Measurements from ENCODE around the gene EDNRB.
A peak's percentile ranks its signal among the peaks of the same experiment; 100 is the strongest.

Gene EDNRB

GRCh38 chr13:77907666-77908341, 10.8 kb downstream of the EDNRB start:
- Histone ChIP-seq H3K27ac (no peak overlapping the region), H3K4me3 (no peak overlapping the region), H3K9ac (ENCODE audit: insufficient read length) (no peak overlapping the region), H3K9me3 (ENCODE audit: low read depth, low read length) (no peaks in the 10 kb centered on the region), H3K36me3 (ENCODE audit: insufficient read depth, low read length) (no peaks in the 10 kb centered on the region)
- no peak for TF ChIP-seq EZH2 (IDR thresholded peaks at IDR 0.05)
- DNase-seq (ENCODE audit: low read depth, low spot score), result no peak

- DNase-seq (ENCODE audit: low read depth, low spot score), result no peak
- TF ChIP-seq EZH2 (IDR thresholded peaks at IDR 0.05) (no peak), POLR2AphosphoS5 (IDR thresholded peaks at IDR 0.05; ENCODE audit: borderline replicate concordance, low read depth, low read length) (no peak), FOXP2 (optimal IDR thresholded peaks at IDR 0.05; ENCODE audit: control extremely low read depth, extremely low read length, insufficient read depth) (no peak)
- no peak overlapping the region for H3K27ac ChIP-seq
- no peak overlapping the region for H3K4me3 ChIP-seq
- H3K9me3 ChIP-seq (ENCODE audit: low read depth, low read length), result no peaks in the 10 kb centered on the region
- H3K9ac ChIP-seq (ENCODE audit: insufficient read length), result no peak overlapping the region
- H3K36me3 ChIP-seq (ENCODE audit: insufficient read depth, low read length), result no peaks in the 10 kb centered on the region
These were observed 14.6 kb downstream of the EDNRB start for GRCh38 chr13:77904031-77904430.

- no peaks in the 10 kb centered on the region for H3K36me3 ChIP-seq (ENCODE audit: insufficient read depth, low read length)
- no peak for TF ChIP-seq FOXP2 (optimal IDR thresholded peaks at IDR 0.05; ENCODE audit: control extremely low read depth, extremely low read length, insufficient read depth)
- no peak overlapping the region for H3K9ac ChIP-seq (ENCODE audit: insufficient read length)
- no peaks in the 10 kb centered on the region for H3K9me3 ChIP-seq (ENCODE audit: low read depth, low read length)
- no peak for DNase-seq (ENCODE audit: low read depth, low spot score)
- H3K4me3 ChIP-seq, result no peak overlapping the region
- no peak overlapping the region for H3K27ac ChIP-seq
These were observed 15.2 kb downstream of the EDNRB start for GRCh38 chr13:77903435-77903834.

GRCh38 chr13:77902319-77902963, 16.2 kb downstream of the EDNRB start:
- TF ChIP-seq POLR2AphosphoS5 (IDR thresholded peaks at IDR 0.05; ENCODE audit: borderline replicate concordance, low read depth, low read length) (no peak), EZH2 (IDR thresholded peaks at IDR 0.05) (no peak), FOXP2 (optimal IDR thresholded peaks at IDR 0.05; ENCODE audit: control extremely low read depth, extremely low read length, insufficient read depth) (no peak)
- Histone ChIP-seq H3K36me3 (ENCODE audit: insufficient read depth, low read length) (no peaks in the 10 kb centered on the region), H3K9me3 (ENCODE audit: low read depth, low read length) (no peaks in the 10 kb centered on the region), H3K9ac (ENCODE audit: insufficient read length) (no peak overlapping the region), H3K4me3 (no peak overlapping the region), H3K27ac (no peak overlapping the region)
- DNase-seq (ENCODE audit: low read depth, low spot score), result no peak

GRCh38 chr13:77898097-77898496, 20.5 kb downstream of the EDNRB start:
- H3K9ac ChIP-seq (ENCODE audit: insufficient read length), result no peak overlapping the region
- H3K4me3 ChIP-seq, result peak overlapping the region; percentile 40
- no peak overlapping the region for H3K27ac ChIP-seq
- DNase-seq (ENCODE audit: low read depth, low spot score), result no peak
- TF ChIP-seq POLR2AphosphoS5 (IDR thresholded peaks at IDR 0.05; ENCODE audit: borderline replicate concordance, low read depth, low read length), result no peak
- TF ChIP-seq FOXP2 (optimal IDR thresholded peaks at IDR 0.05; ENCODE audit: control extremely low read depth, extremely low read length, insufficient read depth), result no peak
- TF ChIP-seq EZH2 (IDR thresholded peaks at IDR 0.05), result no peak
- no peaks in the 10 kb centered on the region for H3K36me3 ChIP-seq (ENCODE audit: insufficient read depth, low read length)
- no peaks in the 10 kb centered on the region for H3K9me3 ChIP-seq (ENCODE audit: low read depth, low read length)

- Histone ChIP-seq H3K27ac (no peak overlapping the region), H3K9me3 (ENCODE audit: low read depth, low read length) (no peaks in the 10 kb centered on the region), H3K4me3 (no peak overlapping the region), H3K9ac (ENCODE audit: insufficient read length) (no peak overlapping the region), H3K36me3 (ENCODE audit: insufficient read depth, low read length) (no peaks in the 10 kb centered on the region)
- no peak for DNase-seq (ENCODE audit: low read depth, low spot score)
- TF ChIP-seq POLR2AphosphoS5 (IDR thresholded peaks at IDR 0.05; ENCODE audit: borderline replicate concordance, low read depth, low read length) (no peak), EZH2 (IDR thresholded peaks at IDR 0.05) (no peak), FOXP2 (optimal IDR thresholded peaks at IDR 0.05; ENCODE audit: control extremely low read depth, extremely low read length, insufficient read depth) (no peak)
These were observed 21.7 kb downstream of the EDNRB start for GRCh38 chr13:77896977-77897376.

GRCh38 chr13:77896536-77896935, 22.1 kb downstream of the EDNRB start:
- no peak for TF ChIP-seq FOXP2 (optimal IDR thresholded peaks at IDR 0.05; ENCODE audit: control extremely low read depth, extremely low read length, insufficient read depth)
- TF ChIP-seq POLR2AphosphoS5 (IDR thresholded peaks at IDR 0.05; ENCODE audit: borderline replicate concordance, low read depth, low read length), result no peak
- TF ChIP-seq EZH2 (IDR thresholded peaks at IDR 0.05), result no peak
- H3K36me3 ChIP-seq (ENCODE audit: insufficient read depth, low read length), result no peaks in the 10 kb centered on the region
- H3K9ac ChIP-seq (ENCODE audit: insufficient read length), result no peak overlapping the region
- H3K9me3 ChIP-seq (ENCODE audit: low read depth, low read length), result no peaks in the 10 kb centered on the region
- DNase-seq (ENCODE audit: low read depth, low spot score), result no peak
- H3K27ac ChIP-seq, result no peak overlapping the region
- no peak overlapping the region for H3K4me3 ChIP-seq

GRCh38 chr13:77894743-77895142, 23.9 kb downstream of the EDNRB start:
- Histone ChIP-seq H3K9ac (ENCODE audit: insufficient read length) (no peak overlapping the region), H3K27ac (no peak overlapping the region), H3K9me3 (ENCODE audit: low read depth, low read length) (no peaks in the 10 kb centered on the region), H3K4me3 (no peak overlapping the region), H3K36me3 (ENCODE audit: insufficient read depth, low read length) (no peaks in the 10 kb centered on the region)
- DNase-seq (ENCODE audit: low read depth, low spot score), result no peak
- TF ChIP-seq FOXP2 (optimal IDR thresholded peaks at IDR 0.05; ENCODE audit: control extremely low read depth, extremely low read length, insufficient read depth) (no peak), POLR2AphosphoS5 (IDR thresholded peaks at IDR 0.05; ENCODE audit: borderline replicate concordance, low read depth, low read length) (no peak), EZH2 (IDR thresholded peaks at IDR 0.05) (no peak)

GRCh38 chr13:77893066-77893465, 25.6 kb downstream of the EDNRB start:
- no peak for DNase-seq (ENCODE audit: low read depth, low spot score)
- no peaks in the 10 kb centered on the region for H3K9me3 ChIP-seq (ENCODE audit: low read depth, low read length)
- H3K4me3 ChIP-seq, result no peak overlapping the region
- H3K27ac ChIP-seq, result no peak overlapping the region
- H3K9ac ChIP-seq (ENCODE audit: insufficient read length), result no peak overlapping the region
- no peak for TF ChIP-seq EZH2 (IDR thresholded peaks at IDR 0.05)
- no peak for TF ChIP-seq FOXP2 (optimal IDR thresholded peaks at IDR 0.05; ENCODE audit: control extremely low read depth, extremely low read length, insufficient read depth)
- no peak for TF ChIP-seq POLR2AphosphoS5 (IDR thresholded peaks at IDR 0.05; ENCODE audit: borderline replicate concordance, low read depth, low read length)
- no peaks in the 10 kb centered on the region for H3K36me3 ChIP-seq (ENCODE audit: insufficient read depth, low read length)
